Activated CD4-positive, alpha-beta T cell treated with anti-CD3 and anti-CD28 coated beads for 4 hours (primary cell): ENCODE results near the gene HOXD13.

Source experiments
- DNase-seq, 2 donors: peaks; one replicate each; pipeline ENCODE4 v3.0.0-alpha.2; 2020

HOXD13 gene

GRCh38 chr2:176136374-176137251, 44.1 kb downstream of the HOXD13 start:
- DNase-seq, result no peak

- no peak for DNase-seq
Measured at GRCh38 chr2:176137252-176137580, 44.7 kb downstream of the HOXD13 start.

DNA sequence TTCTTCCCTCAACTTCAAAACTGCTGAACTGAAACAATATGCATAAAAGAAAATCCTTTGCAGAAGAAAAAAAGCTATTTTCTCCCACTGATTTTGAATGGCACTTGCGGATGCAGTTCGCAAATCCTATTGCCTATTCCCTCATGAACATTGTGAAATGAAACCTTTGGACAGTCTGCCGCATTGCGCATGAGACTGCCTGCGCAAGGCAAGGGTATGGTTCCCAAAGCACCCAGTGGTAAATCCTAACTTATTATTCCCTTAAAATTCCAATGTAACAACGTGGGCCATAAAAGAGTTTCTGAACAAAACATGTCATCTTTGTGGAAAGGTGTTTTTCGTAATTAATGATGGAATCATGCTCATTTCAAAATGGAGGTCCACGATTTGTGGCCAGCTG, 45.4 kb downstream of the HOXD13 start:
- no peak for DNase-seq

DNA sequence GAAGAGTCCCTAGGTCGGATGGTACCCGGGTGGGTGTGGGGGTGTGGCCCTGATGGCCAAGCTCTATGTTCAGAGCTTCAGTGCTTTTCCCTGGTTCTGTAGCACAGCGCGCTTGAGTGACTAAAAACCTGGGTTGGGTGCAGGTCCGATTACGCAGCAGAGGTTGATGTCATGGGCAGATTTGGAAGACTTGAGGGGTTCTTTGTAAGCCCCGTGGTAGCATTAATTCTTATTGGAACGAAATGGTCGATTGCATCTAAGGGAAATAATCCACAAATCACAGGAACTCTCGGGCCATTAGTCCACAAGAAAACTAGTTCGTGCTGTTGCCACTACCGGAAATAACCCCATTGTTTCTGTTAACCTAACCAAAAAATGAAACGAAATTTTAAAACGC, 46.0 kb downstream of the HOXD13 start:
- no peak for DNase-seq

DNA sequence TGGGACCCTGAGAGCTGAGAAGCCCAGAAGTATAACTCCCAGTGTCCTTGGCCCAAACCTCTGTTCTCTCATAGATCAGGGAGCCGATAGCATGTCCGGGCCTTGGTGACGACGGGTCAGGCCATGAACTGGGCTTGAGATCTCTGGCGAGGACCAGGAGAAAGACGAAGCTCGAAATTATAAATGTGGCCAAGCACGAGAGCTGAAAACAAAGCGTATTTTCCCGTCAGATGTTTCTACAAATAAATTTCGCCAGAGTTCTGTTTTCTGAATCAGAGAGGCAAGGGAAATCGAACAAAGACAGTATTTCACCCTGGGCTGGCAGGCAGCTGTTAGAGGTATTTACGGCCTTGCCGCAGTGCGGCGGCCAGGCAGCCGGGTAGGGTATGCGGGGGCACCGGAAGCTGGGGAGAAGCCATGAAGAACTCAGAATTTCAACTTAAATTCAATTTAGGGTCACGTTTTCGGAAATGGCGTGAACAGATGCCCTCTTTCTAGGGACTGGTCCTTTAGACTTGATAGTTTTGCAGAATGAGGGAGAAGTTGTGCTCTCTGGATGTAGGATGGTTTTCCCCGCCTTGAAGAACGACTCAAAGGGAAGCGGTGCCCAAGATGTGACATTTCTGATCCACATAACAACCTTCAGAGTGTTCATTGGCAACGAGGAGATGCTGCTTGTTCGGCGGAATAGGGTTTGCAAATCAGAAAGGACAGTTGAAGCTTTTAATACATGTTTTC, 46.6 kb downstream of the HOXD13 start:
- no peak for DNase-seq

DNA sequence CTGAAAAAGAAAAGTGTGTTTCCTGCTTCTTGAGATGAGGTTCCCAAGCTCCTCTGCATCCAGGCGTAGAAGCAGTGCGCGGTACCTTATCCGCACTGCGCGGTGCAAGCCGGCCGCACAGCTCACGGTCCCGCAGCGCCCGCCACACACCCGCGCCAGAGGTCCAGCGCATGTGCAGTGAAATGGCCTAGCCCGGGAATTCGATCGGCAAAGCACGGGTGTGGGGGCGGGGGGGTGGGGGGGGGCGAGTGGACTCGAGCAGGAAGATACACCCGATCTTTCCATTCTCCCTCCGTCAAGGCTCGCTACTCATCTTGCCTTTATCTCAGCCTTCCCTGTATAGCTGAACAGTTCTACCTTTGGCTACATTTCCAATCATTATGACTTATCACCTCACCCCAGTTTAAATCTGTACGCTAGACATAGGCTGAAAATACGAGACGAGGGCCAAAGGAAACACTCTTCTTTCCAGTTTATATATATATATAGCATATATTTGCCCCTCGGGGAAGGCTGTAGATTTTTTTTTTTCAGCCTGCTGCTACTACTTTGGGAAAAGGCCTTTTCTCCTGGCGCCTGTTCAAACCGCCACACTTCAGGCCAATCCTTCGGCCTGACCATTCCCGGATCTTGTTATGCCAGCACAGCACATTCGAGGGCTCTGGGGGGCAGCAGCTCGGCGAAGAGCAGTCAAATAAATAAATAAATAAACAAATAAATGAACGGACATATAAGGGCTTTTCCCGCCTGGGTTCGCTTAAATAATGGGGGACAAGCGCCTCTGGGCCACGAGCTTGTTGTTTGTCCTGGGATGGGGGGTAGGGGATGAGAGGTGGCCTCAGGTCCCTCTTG, 47.4 kb downstream of the HOXD13 start:
- DNase-seq, result no peak

DNA sequence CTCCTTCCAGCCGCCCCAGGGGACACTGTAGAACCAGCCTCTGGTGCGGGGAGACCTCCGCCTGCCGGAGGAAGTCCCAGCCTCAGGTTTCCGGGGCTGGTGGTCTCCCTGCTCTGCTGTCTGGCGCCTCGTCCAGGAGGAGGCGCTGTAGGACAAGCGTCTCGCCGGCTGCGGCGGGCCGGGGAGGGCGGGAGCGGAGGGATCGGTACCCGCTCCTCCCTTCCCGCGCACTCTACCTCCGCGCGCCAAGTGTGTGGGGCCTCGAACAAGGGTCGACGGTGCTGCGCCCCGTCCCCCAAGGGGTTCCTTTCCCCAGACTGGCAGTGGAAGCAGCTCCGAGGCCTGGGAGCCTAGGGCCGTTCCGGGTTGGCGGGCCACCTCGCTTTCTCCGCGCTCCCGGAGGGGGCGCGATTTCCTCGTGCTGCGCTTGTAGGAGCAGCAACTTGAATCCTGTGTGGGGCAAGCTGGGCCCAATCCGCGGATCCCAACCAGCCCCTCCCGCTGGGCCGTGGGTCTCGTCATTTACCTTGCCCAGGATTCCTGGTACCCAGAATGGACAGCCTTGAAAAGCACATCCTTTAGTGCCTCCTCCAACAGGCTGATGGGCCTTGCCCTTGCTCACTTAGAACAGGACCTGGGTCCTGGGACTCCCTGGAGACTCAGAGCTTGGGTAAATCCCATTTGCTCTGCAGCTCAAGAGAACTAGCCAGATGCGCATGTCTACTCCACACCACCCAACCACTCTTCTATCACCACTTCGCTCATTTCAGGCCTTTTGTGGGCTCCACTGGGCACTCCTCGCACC, 48.2 kb downstream of the HOXD13 start:
- peak; percentile 37 to 40 for DNase-seq

GRCh38 chr2:176142281-176142680, 49.8 kb downstream of the HOXD13 start:
- DNase-seq, result no peak
